Small intestine (tissue), 7 donors: ENCODE data around the gene DHFR2. TPM values are rescaled to one million over a fixed set of nuclear protein-coding genes. Genes with fewer than 3 reads are reported as not detected.

Source experiments
- DNase-seq, 2 donors: peaks; one replicate each; pipeline versions ENCODE4 v3.0.0 to v3.0.0-alpha.2; 2013
- FAIRE-seq: peaks from 2 replicates; lab custom pipeline; 2012; peaks lifted over from hg19 to GRCh38; lab: Jason Lieb, UNC
- H3K27ac ChIP-seq, 3 donors: one replicate each; pipeline ENCODE4 v1.5.1; 2013; ENCODE audit warnings: low read length in 2 of 3, mild to moderate bottlenecking in 2 of 3, control low read depth in 1 of 3, inconsistent platforms in 1 of 3, low read depth in 1 of 3, moderate library complexity in 1 of 3
- H3K27me3 ChIP-seq, 3 donors: one replicate each; pipeline ENCODE4 v1.6.1; 2013; ENCODE audit warnings: low read length in 3 of 3, inconsistent platforms in 1 of 3; ENCODE audit not compliant: control insufficient read depth in 3 of 3, insufficient read depth in 3 of 3
- H3K36me3 ChIP-seq, 3 donors: one replicate each; pipeline ENCODE4 v1.6.1; 2013; ENCODE audit warnings: low read length in 3 of 3, inconsistent platforms in 1 of 3, low read depth in 1 of 3, mild to moderate bottlenecking in 1 of 3, moderate library complexity in 1 of 3; ENCODE audit not compliant: control insufficient read depth in 3 of 3, insufficient read depth in 2 of 3
- H3K4me1 ChIP-seq, 3 donors: one replicate each; pipeline ENCODE4 v1.6.1; 2013; ENCODE audit warnings: low read length in 2 of 3, inconsistent platforms in 1 of 3, low read depth in 1 of 3, mild to moderate bottlenecking in 1 of 3, moderate library complexity in 1 of 3; ENCODE audit not compliant: control insufficient read depth in 3 of 3, insufficient read depth in 2 of 3
- H3K4me3 ChIP-seq, 3 donors: one replicate each; pipeline ENCODE4 v1.5.1; 2013; ENCODE audit warnings: low read length in 3 of 3, control low read depth in 1 of 3, inconsistent platforms in 1 of 3, low read depth in 1 of 3, mild to moderate bottlenecking in 1 of 3, moderate library complexity in 1 of 3
- H3K9me3 ChIP-seq, 2 donors: one replicate each; pipeline ENCODE4 v1.6.1; 2013; ENCODE audit warnings: low read depth in 1 of 2, low read length in 1 of 2; ENCODE audit not compliant: control insufficient read depth in 2 of 2, insufficient read depth in 1 of 2
- WGBS, 3 donors: extraction: QIAGEN DNeasy Blood & Tissue Kit; methylation state at CpG; one replicate each; pipeline ENCODE4 v1.1.7; 2013; 5-methylcytosine and 5-hydroxymethylcytosine counted together
- polyA plus RNA-seq, 4 donors: library from polyadenylated mRNA; stranded (reverse) in 3 of 4; unstranded in 1 of 4; fragments of 200-250 nt in 3 of 4; fragments of 120-200 nt in 1 of 4; gene quantifications; one replicate each; pipeline versions ENCODE4 v1.2.1 to v1.2.3, GENCODE V29; 2013
- donor health status: healthy with polysubstance abuse.
- donor health status: control.
- donor health status: control.
- donor health status: Bipolar disorder and iron deficiency.
- donor health status: healthy.

DHFR2 gene
- polyA plus RNA-seq, 4 donors, result 1.6 to 5.5 (median 3.4) TPM

- peaks cover 0 to 9% of the 10 kb centered on the region in 2 donors for H3K9me3 ChIP-seq
- 88 to 94% (median 91%) methylated on average over 4 of the region's 4 CpGs for WGBS, 3 donors
- H3K27me3 ChIP-seq, result no peaks in the 10 kb centered on the region
- no peak overlapping the region for H3K4me3 ChIP-seq
- DNase-seq, result no peak
- H3K4me1 ChIP-seq, result no peaks in the 10 kb centered on the region
- H3K27ac ChIP-seq, result no peak overlapping the region
- H3K36me3 ChIP-seq, result peaks cover under 1 to 12% (median 8%) of the 10 kb centered on the region in 3 donors
- no peak for FAIRE-seq
These were observed 9.1 kb upstream of the DHFR2 start for GRCh38 chr3:94071713-94072284.

GRCh38 chr3:94070341-94070911, 7.7 kb upstream of the DHFR2 start:
- Histone ChIP-seq H3K9me3 (peaks cover 0 to 10% of the 10 kb centered on the region in 2 donors), H3K27me3 (no peaks in the 10 kb centered on the region), H3K4me3 (no peak overlapping the region), H3K4me1 (no peaks in the 10 kb centered on the region), H3K27ac (no peak overlapping the region), H3K36me3 (peaks cover 2 to 13% (median 8%) of the 10 kb centered on the region in 3 donors)
- 89 to 98% (median 94%) methylated on average over 6 of the region's 6 CpGs for WGBS, 3 donors
- DNase-seq (no peak), FAIRE-seq (no peak)

- H3K4me3 ChIP-seq, result no peak overlapping the region
- peaks cover 2 to 13% (median 8%) of the 10 kb centered on the region in 3 donors for H3K36me3 ChIP-seq
- no peaks in the 10 kb centered on the region for H3K27me3 ChIP-seq
- peaks cover 0 to 3% (median 2%) of the 10 kb centered on the region in 3 donors for H3K4me1 ChIP-seq
- no peak overlapping the region for H3K27ac ChIP-seq
- H3K9me3 ChIP-seq, result peaks cover 0 to 10% of the 10 kb centered on the region in 2 donors
- WGBS, 3 donors, result 33 to 51% (median 39%) methylated on average over 4 of the region's 4 CpGs
- DNase-seq (peak in 1 of 2 donors; percentile 16), FAIRE-seq (peak; percentile 90)
These were observed 6.6 kb upstream of the DHFR2 start for GRCh38 chr3:94069194-94069813.

GRCh38 chr3:94066506-94067500, 4.1 kb upstream of the DHFR2 start:
- peaks cover 0 to 10% of the 10 kb centered on the region in 2 donors for H3K9me3 ChIP-seq
- no peak for FAIRE-seq
- no peak overlapping the region for H3K4me3 ChIP-seq
- no peaks in the 10 kb centered on the region for H3K27me3 ChIP-seq
- H3K4me1 ChIP-seq, result peaks cover 0 to 9% (median 2%) of the 10 kb centered on the region in 3 donors
- no peak for DNase-seq
- WGBS, 3 donors, result 78 to 89% (median 83%) methylated on average over 6 of the region's 6 CpGs
- H3K27ac ChIP-seq, result no peak overlapping the region
- peaks cover 2 to 10% (median 3%) of the 10 kb centered on the region in 3 donors for H3K36me3 ChIP-seq

- H3K9me3 ChIP-seq, result peaks cover 0 to 10% of the 10 kb centered on the region in 2 donors
- peaks cover 0 to 9% (median 2%) of the 10 kb centered on the region in 3 donors for H3K4me1 ChIP-seq
- H3K36me3 ChIP-seq, result peaks cover 0 to 7% (median 2%) of the 10 kb centered on the region in 3 donors
- H3K27ac ChIP-seq, result no peak overlapping the region
- DNase-seq (no peak), FAIRE-seq (no peak)
- H3K4me3 ChIP-seq, result no peak overlapping the region
- WGBS, 3 donors, result 87 to 94% (median 91%) methylated on average over 1 of the region's 1 CpG
- no peaks in the 10 kb centered on the region for H3K27me3 ChIP-seq
These were observed 3.2 kb upstream of the DHFR2 start for GRCh38 chr3:94065819-94066480.

- Histone ChIP-seq H3K4me1 (peaks cover 0 to 9% (median 2%) of the 10 kb centered on the region in 3 donors), H3K27me3 (no peaks in the 10 kb centered on the region), H3K36me3 (peaks cover 0 to 7% (median 2%) of the 10 kb centered on the region in 3 donors), H3K9me3 (peaks cover 0 to 10% of the 10 kb centered on the region in 2 donors), H3K4me3 (no peak overlapping the region), H3K27ac (no peak overlapping the region)
- FAIRE-seq, result no peak
- DNase-seq, result no peak
- 41 to 43% (median 42%) methylated on average over 1 of the region's 1 CpG for WGBS, 3 donors
These were observed 2.4 kb upstream of the DHFR2 start for GRCh38 chr3:94065122-94065521.

GRCh38 chr3:94064243-94064860, 1.6 kb upstream of the DHFR2 start:
- Histone ChIP-seq H3K27ac (no peak overlapping the region), H3K27me3 (no peaks in the 10 kb centered on the region), H3K4me3 (no peak overlapping the region), H3K9me3 (peaks cover 0 to 10% of the 10 kb centered on the region in 2 donors), H3K36me3 (peaks cover 0 to 8% (median 2%) of the 10 kb centered on the region in 3 donors), H3K4me1 (peaks cover 0 to 9% (median 2%) of the 10 kb centered on the region in 3 donors)
- DNase-seq (no peak), FAIRE-seq (no peak)
- WGBS, 3 donors, result 57 to 71% (median 62%) methylated on average over 6 of the region's 6 CpGs
